T-helper 17 cell (primary cell): ENCODE measurements around the gene DMBT1. TPM values are rescaled to one million over a fixed set of nuclear protein-coding genes. Genes with fewer than 3 reads are reported as not detected.

Experiments used
- ATAC-seq: fragments of 150-1000 bp; cut with Tn5 transposase; 2 replicates; pipeline ENCODE4 v1.10.0; 2021; ENCODE audit warnings: mild to moderate bottlenecking, moderate library complexity
- DNase-seq, 3 donors: peaks; one replicate each; pipeline versions ENCODE4 v3.0.0 to v3.0.0-alpha.2; 2020 to 2021
- H3K9me3 ChIP-seq: one replicate; pipeline ENCODE4 v1.7.0; 2013; ENCODE audit warnings: low read length, mild to moderate bottlenecking; ENCODE audit not compliant: control insufficient read depth, poor library complexity, severe bottlenecking
- H3K27ac Mint-ChIP-seq: one replicate; pipeline ENCODE4 v1.8.0; 2022; ENCODE audit warnings: mild to moderate bottlenecking, moderate library complexity, mixed read lengths
- H3K27me3 Mint-ChIP-seq: one replicate; pipeline ENCODE4 v1.8.0; 2022; ENCODE audit warnings: mixed read lengths
- H3K36me3 Mint-ChIP-seq: one replicate; pipeline ENCODE4 v1.8.0; 2022; ENCODE audit warnings: low read depth, mixed read lengths
- H3K4me1 Mint-ChIP-seq: one replicate; pipeline ENCODE4 v1.8.0; 2022; ENCODE audit warnings: mild to moderate bottlenecking, mixed read lengths
- H3K4me3 Mint-ChIP-seq: one replicate; pipeline ENCODE4 v1.8.0; 2022; ENCODE audit warnings: mild to moderate bottlenecking, moderate library complexity, mixed read lengths
- total RNA-seq, 4 donors: library from RNA in 2 of 4; stranded (reverse) in 2 of 4; gene quantifications; one replicate each; pipeline ENCODE4 v1.2.3 and lab custom pipeline; 2022 to 2026

Gene DMBT1
- total RNA-seq, 2 donors from 2014 or later = not detected

- no peak for DNase-seq
- Mint-ChIP-seq H3K4me3 (no peak overlapping the region), H3K27me3 (peaks cover 74% of the 10 kb centered on the region), H3K36me3 (no peaks in the 10 kb centered on the region), H3K4me1 (no peaks in the 10 kb centered on the region), H3K27ac (no peak overlapping the region)
- no peaks in the 10 kb centered on the region for H3K9me3 ChIP-seq
- ATAC-seq = no peak
These were observed 101.7 kb downstream of the DMBT1 start for GRCh38 chr10:122662231-122662630.

GRCh38 chr10:122663516-122664130 is 103.1 kb downstream of the DMBT1 start:
- no peaks in the 10 kb centered on the region for H3K9me3 ChIP-seq
- ATAC-seq = no peak
- H3K27ac Mint-ChIP-seq = no peak overlapping the region
- H3K4me1 Mint-ChIP-seq = no peaks in the 10 kb centered on the region
- DNase-seq = no peak
- H3K27me3 Mint-ChIP-seq = peaks cover 73% of the 10 kb centered on the region
- no peak overlapping the region for H3K4me3 Mint-ChIP-seq
- no peaks in the 10 kb centered on the region for H3K36me3 Mint-ChIP-seq

- H3K4me1 Mint-ChIP-seq = no peaks in the 10 kb centered on the region
- H3K27me3 Mint-ChIP-seq = peaks cover 76% of the 10 kb centered on the region
- DNase-seq (no peak), ATAC-seq (no peak)
- H3K27ac Mint-ChIP-seq = no peak overlapping the region
- no peaks in the 10 kb centered on the region for H3K9me3 ChIP-seq
- H3K36me3 Mint-ChIP-seq = no peaks in the 10 kb centered on the region
- no peak overlapping the region for H3K4me3 Mint-ChIP-seq
These were observed 103.9 kb downstream of the DMBT1 start for GRCh38 chr10:122664501-122664900.

DNA sequence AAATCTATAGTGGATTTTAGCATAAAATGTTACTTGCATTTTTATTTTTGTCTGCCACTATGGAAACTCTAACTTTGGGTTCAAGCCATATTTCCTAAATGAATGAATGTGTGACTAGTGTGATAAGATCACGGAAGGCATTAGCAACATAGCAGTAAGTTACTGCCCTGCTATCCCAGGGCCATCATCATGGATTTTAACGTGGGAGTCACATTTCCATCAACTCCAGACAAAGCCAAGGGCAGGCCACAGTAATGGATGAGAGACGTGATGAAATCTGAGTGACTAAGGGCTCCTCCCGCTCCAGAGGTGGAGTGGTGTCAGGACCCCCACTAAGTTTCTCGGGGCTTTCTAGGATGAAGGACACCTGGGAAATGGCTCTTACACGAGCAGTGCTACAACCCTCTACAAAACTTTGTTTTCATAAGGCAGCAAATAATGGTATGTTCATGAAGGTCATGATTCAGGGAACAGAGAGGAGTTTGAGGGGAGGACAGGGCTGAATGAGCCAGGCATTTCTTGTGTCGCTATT is 104.8 kb downstream of the DMBT1 start:
- Mint-ChIP-seq H3K4me1 (no peaks in the 10 kb centered on the region), H3K36me3 (no peaks in the 10 kb centered on the region), H3K27me3 (peaks cover 80% of the 10 kb centered on the region), H3K4me3 (no peak overlapping the region), H3K27ac (no peak overlapping the region)
- H3K9me3 ChIP-seq = no peaks in the 10 kb centered on the region
- no peak for DNase-seq
- no peak for ATAC-seq

GRCh38 chr10:122665946-122666345 is 105.4 kb downstream of the DMBT1 start:
- H3K9me3 ChIP-seq = no peaks in the 10 kb centered on the region
- H3K4me1 Mint-ChIP-seq = no peaks in the 10 kb centered on the region
- ATAC-seq (no peak), DNase-seq (no peak)
- no peak overlapping the region for H3K4me3 Mint-ChIP-seq
- no peaks in the 10 kb centered on the region for H3K36me3 Mint-ChIP-seq
- H3K27me3 Mint-ChIP-seq = peaks cover 80% of the 10 kb centered on the region
- H3K27ac Mint-ChIP-seq = no peak overlapping the region

DNA sequence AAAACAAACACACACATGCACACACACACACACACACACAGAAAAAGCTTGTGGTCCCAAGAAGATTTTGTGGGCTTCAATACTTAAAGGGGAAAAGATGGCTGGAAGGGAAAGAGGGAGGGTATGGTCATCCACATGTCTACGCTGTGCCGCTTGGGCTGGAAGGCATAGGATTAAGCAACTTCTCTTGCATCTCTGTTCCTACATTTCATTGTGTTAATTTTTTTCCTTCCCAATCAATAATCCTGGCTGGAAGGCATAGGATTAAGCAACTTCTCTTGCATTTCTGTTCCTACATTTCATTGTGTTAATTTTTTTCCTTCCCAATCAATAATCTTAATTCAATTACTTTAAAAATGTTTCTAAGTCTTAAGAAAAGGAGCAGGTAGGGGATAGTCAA is 108.5 kb downstream of the DMBT1 start:
- no peaks in the 10 kb centered on the region for H3K9me3 ChIP-seq
- Mint-ChIP-seq H3K4me3 (no peak overlapping the region), H3K36me3 (no peaks in the 10 kb centered on the region), H3K27me3 (peaks cover 79% of the 10 kb centered on the region), H3K27ac (no peak overlapping the region), H3K4me1 (peaks cover 2% of the 10 kb centered on the region)
- DNase-seq (no peak), ATAC-seq (no peak)

DNA sequence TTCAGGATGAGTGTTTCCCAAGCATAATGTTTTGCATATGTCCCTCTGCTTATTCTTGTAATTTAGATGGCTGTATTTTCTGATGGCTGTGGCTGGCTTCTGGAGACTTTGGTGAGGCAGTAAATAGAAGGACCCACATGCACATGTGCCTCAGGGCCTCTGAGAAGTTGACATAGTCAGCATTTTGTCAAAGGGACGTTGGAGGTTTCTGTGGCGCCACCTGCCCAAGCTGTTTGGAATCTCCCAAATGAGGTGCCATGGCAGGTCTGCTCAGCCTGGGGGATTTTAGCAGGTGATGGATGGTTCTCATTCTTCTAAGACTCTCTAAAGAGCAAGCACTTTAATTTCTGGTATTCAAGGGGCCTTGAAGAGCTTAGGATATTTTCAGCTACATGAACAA is 109.3 kb downstream of the DMBT1 start:
- H3K4me3 Mint-ChIP-seq = no peak overlapping the region
- ATAC-seq (no peak), DNase-seq (no peak)
- H3K27ac Mint-ChIP-seq = no peak overlapping the region
- H3K9me3 ChIP-seq = no peaks in the 10 kb centered on the region
- H3K36me3 Mint-ChIP-seq = no peaks in the 10 kb centered on the region
- peaks cover 76% of the 10 kb centered on the region for H3K27me3 Mint-ChIP-seq
- peaks cover 2% of the 10 kb centered on the region for H3K4me1 Mint-ChIP-seq

DNA sequence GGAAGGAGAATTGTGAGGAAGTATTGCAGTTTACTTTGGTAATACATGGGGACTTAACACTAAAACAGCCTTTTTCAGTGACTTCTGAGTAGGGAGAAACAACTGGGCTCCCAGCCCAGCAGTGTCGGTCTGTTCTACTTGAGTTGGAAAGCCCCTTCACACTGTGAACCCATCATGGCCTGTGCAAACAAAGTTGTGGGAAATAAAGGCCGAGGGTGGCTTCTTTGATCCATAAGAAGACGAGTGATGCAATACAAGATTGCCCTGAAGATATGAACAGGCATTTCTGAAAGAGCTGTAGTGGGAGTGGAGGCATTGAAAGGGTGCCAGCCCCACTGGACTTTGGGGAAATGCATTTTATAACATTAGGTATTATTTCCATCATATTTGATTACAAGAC is 110.8 kb downstream of the DMBT1 start:
- no peaks in the 10 kb centered on the region for H3K36me3 Mint-ChIP-seq
- no peak overlapping the region for H3K27ac Mint-ChIP-seq
- no peaks in the 10 kb centered on the region for H3K9me3 ChIP-seq
- peaks cover 2% of the 10 kb centered on the region for H3K4me1 Mint-ChIP-seq
- no peak overlapping the region for H3K4me3 Mint-ChIP-seq
- ATAC-seq (no peak), DNase-seq (no peak)
- H3K27me3 Mint-ChIP-seq = peaks cover 73% of the 10 kb centered on the region

DNA sequence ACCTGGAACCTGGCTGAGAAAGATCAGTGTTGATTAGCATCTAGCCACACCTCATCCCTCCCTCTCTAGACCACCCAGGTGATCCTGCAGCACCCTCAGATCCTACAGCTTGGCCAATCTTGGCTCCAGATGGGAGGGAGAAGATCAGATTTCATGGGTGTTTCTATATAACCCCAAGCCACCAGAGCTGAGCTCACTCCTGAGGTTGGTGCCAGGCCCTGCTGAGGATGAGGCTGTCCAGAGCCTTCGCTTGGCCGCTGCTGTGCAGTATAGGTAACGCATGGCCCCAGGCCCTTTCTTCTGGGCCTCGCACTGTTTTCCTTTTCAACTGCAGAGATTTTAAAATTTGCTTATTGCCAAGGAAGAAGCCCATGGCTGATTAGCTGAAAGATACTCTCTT is 112.1 kb downstream of the DMBT1 start:
- peaks cover 3% of the 10 kb centered on the region for H3K36me3 Mint-ChIP-seq
- H3K4me1 Mint-ChIP-seq = peaks cover 2% of the 10 kb centered on the region
- ATAC-seq = no peak
- no peak overlapping the region for H3K27ac Mint-ChIP-seq
- peaks cover 71% of the 10 kb centered on the region for H3K27me3 Mint-ChIP-seq
- no peaks in the 10 kb centered on the region for H3K9me3 ChIP-seq
- H3K4me3 Mint-ChIP-seq = no peak overlapping the region
- DNase-seq = no peak

DNA sequence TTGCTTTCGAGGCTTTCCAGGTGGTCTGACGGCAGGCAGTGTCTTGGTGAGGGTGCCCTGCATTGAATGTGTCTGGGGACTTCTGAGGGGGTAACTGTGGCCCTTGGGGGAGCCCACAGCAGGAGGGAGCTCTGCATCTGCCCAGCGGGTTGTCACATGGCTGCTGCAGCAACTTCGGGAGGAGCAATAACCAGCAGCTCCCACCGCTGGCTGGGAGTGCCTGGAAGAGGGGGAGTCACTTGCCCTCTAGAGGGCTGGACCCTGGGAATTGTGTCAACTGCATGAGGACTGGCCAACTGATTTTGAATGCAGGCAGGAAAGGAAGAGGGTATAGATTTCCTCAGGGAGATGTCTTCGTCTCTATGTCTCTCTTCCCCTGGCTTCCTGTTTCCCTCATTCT is 112.7 kb downstream of the DMBT1 start:
- ATAC-seq (no peak), DNase-seq (no peak)
- H3K4me1 Mint-ChIP-seq = peaks cover 2% of the 10 kb centered on the region
- H3K27ac Mint-ChIP-seq = no peak overlapping the region
- peaks cover 3% of the 10 kb centered on the region for H3K36me3 Mint-ChIP-seq
- H3K9me3 ChIP-seq = no peaks in the 10 kb centered on the region
- peaks cover 66% of the 10 kb centered on the region for H3K27me3 Mint-ChIP-seq
- H3K4me3 Mint-ChIP-seq = no peak overlapping the region

DNA sequence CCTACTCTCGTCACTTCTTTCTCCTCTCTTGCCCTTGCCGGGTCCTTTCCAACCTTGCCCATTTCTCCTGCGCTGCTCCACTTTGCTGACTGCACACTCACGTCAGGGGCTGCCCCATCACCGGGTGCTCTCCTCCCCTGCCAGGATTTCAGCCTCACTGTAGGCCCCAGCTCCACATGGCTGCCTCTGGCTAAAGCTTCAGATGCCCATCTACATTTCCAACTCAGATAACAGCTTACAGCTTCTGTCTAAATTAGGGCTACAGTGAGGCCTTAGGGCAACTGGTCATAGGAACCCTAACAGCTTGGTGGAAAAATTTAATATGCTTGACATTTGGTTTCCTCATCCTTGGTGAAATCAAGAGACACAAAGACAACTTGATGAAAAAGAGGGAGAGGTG is 113.2 kb downstream of the DMBT1 start:
- Mint-ChIP-seq H3K4me3 (no peak overlapping the region), H3K27me3 (peaks cover 61% of the 10 kb centered on the region), H3K27ac (no peak overlapping the region), H3K36me3 (peaks cover 3% of the 10 kb centered on the region), H3K4me1 (peaks cover 2% of the 10 kb centered on the region)
- DNase-seq (no peak), ATAC-seq (no peak)
- H3K9me3 ChIP-seq = no peaks in the 10 kb centered on the region

- peaks cover 3% of the 10 kb centered on the region for H3K36me3 Mint-ChIP-seq
- peaks cover 2% of the 10 kb centered on the region for H3K4me1 Mint-ChIP-seq
These were observed 114.2 kb downstream of the DMBT1 start for GRCh38 chr10:122674781-122675180.

GRCh38 chr10:122675278-122675677 is 114.7 kb downstream of the DMBT1 start:
- Mint-ChIP-seq H3K4me1 (peaks cover 2% of the 10 kb centered on the region), H3K27ac (no peak overlapping the region), H3K27me3 (peaks cover 52% of the 10 kb centered on the region), H3K36me3 (peaks cover 3% of the 10 kb centered on the region), H3K4me3 (no peak overlapping the region)
- DNase-seq (no peak), ATAC-seq (no peak)
- no peaks in the 10 kb centered on the region for H3K9me3 ChIP-seq

More at GRCh38 chr10:122674781-122675180, 114.2 kb downstream of the DMBT1 start:
- DNase-seq (no peak), ATAC-seq (no peak)
- Mint-ChIP-seq H3K27me3 (peaks cover 56% of the 10 kb centered on the region), H3K27ac (no peak overlapping the region), H3K4me3 (no peak overlapping the region)
- no peaks in the 10 kb centered on the region for H3K9me3 ChIP-seq

- peaks cover 3% of the 10 kb centered on the region for H3K36me3 Mint-ChIP-seq
- no peaks in the 10 kb centered on the region for H3K9me3 ChIP-seq
- no peak for DNase-seq
- H3K4me3 Mint-ChIP-seq = no peak overlapping the region
- no peaks in the 10 kb centered on the region for H3K4me1 Mint-ChIP-seq
- no peak for ATAC-seq
- H3K27ac Mint-ChIP-seq = no peak overlapping the region
- peaks cover 33% of the 10 kb centered on the region for H3K27me3 Mint-ChIP-seq
These were observed 117.7 kb downstream of the DMBT1 start for GRCh38 chr10:122678266-122678665.
